H1 (cell line): Measurements from ENCODE around the gene SIT1. TPM values are rescaled to one million over a fixed set of nuclear protein-coding genes. Genes with fewer than 3 reads are reported as not detected.
A peak's percentile ranks its signal among the peaks of the same experiment; 100 is the strongest.

Source experiments
- CTCF ChIA-PET: fragments of 300-600 bp; sonication (Branson Sonifier 250); formaldehyde crosslinking; loops from one replicate; lab custom pipeline; 2021; ENCODE audit not compliant: partially characterized antibody; lab: Charles Lee
- POLR2A ChIA-PET: fragments of 300-600 bp; sonication (Branson Sonifier 250); formaldehyde crosslinking; loops from one replicate; lab custom pipeline; 2021; ENCODE audit warnings: inconsistent platforms; ENCODE audit not compliant: partially characterized antibody; lab: Charles Lee
- DNase-seq, 2 experiments: peaks; one replicate each; pipeline versions ENCODE4 v3.0.0 to v3.0.0-alpha.2; 2010 to 2022; ENCODE audit warnings: low spot score in 2 of 2, low read depth in 1 of 2, mixed read lengths in 1 of 2
- FAIRE-seq: peaks from 2 replicates; lab custom pipeline; 2011; peaks lifted over from hg19 to GRCh38; lab: Jason Lieb, UNC
- H2AFZ ChIP-seq: 2 replicates; pipeline ENCODE4 v1.8.1; 2012; ENCODE audit warnings: low read length, inconsistent platforms
- H2AK5ac ChIP-seq: 2 replicates; pipeline ENCODE4 v1.6.1; 2013; ENCODE audit warnings: low read depth, low read length
- H2BK120ac ChIP-seq: replicated peaks from 2 replicates; pipeline ENCODE3; 2013; ENCODE audit warnings: low read depth, low read length, inconsistent platforms
- H2BK12ac ChIP-seq: 2 replicates; pipeline ENCODE4 v1.6.1; 2013; ENCODE audit warnings: low read depth, low read length
- H2BK15ac ChIP-seq: 2 replicates; pipeline ENCODE4 v1.6.1; 2013; ENCODE audit warnings: low read length
- H2BK20ac ChIP-seq: 2 replicates; pipeline ENCODE4 v1.6.1; 2013; ENCODE audit warnings: low read length
- H2BK5ac ChIP-seq: 2 replicates; pipeline ENCODE4 v1.6.1; 2013; ENCODE audit warnings: low read depth, low read length
- H3K14ac ChIP-seq: 2 replicates; pipeline ENCODE4 v1.6.1; 2013; ENCODE audit warnings: inconsistent platforms; ENCODE audit not compliant: insufficient read length
- H3K18ac ChIP-seq: 2 replicates; pipeline ENCODE4 v1.6.1; 2013; ENCODE audit warnings: low read length; ENCODE audit errors: extremely low read depth
- H3K23ac ChIP-seq: 2 replicates; pipeline ENCODE4 v1.6.1; 2013; ENCODE audit warnings: inconsistent platforms; ENCODE audit not compliant: insufficient read length
- H3K23me2 ChIP-seq: 2 replicates; pipeline ENCODE4 v1.6.1; 2013; ENCODE audit warnings: low read depth, low read length
- H3K27ac ChIP-seq: 2 replicates; pipeline ENCODE4 v1.6.1; 2011; ENCODE audit warnings: low read depth, low read length, inconsistent platforms
- H3K27me3 ChIP-seq, 4 experiments: replicated peaks in 1 of 4; 1 replicate in 1 of 4; 2 replicates in 3 of 4; pipeline versions ENCODE4 v1.6.1 to v1.8.1; 2011 to 2013; ENCODE audit warnings: low read length in 3 of 4, mild to moderate bottlenecking in 3 of 4, inconsistent platforms in 2 of 4, mixed read lengths in 2 of 4, moderate library complexity in 1 of 4; ENCODE audit not compliant: control insufficient read depth in 3 of 4, insufficient read depth in 3 of 4; ENCODE audit errors: extremely low read depth in 1 of 4
- H3K36me3 ChIP-seq, 4 experiments: 2 replicates each; pipeline versions ENCODE4 v1.6.1 to v1.8.1; 2011 to 2013; ENCODE audit warnings: mild to moderate bottlenecking in 4 of 4, low read length in 3 of 4, moderate library complexity in 2 of 4, control low read depth in 1 of 4, inconsistent platforms in 1 of 4; ENCODE audit not compliant: insufficient read depth in 4 of 4, control insufficient read depth in 2 of 4
- H3K4ac ChIP-seq: replicated peaks from 2 replicates; pipeline ENCODE3; 2013; ENCODE audit warnings: low read length, low read depth, mixed read lengths, inconsistent platforms; ENCODE audit not compliant: insufficient read length
- H3K4me1 ChIP-seq, 4 experiments: replicated peaks in 1 of 4; 1 replicate in 1 of 4; 2 replicates in 3 of 4; pipeline versions ENCODE4 v1.6.1 to v1.8.1; 2011 to 2013; ENCODE audit warnings: low read length in 3 of 4, inconsistent platforms in 2 of 4, mixed read lengths in 1 of 4; ENCODE audit not compliant: insufficient read depth in 4 of 4, control insufficient read depth in 3 of 4
- H3K4me2 ChIP-seq, 2 experiments: 2 replicates each; pipeline versions ENCODE4 v1.6.1 to v1.8.1; 2011 to 2013; ENCODE audit warnings: low read depth in 2 of 2, low read length in 2 of 2, control low read depth in 1 of 2, inconsistent platforms in 1 of 2, mild to moderate bottlenecking in 1 of 2; ENCODE audit not compliant: insufficient read depth in 1 of 2
- H3K4me3 ChIP-seq, 4 experiments: fragments of 200-600, 300-600 bp in 1 of 4; sonication (generic), shearing (Covaris generic), sonication (Bioruptor Twin) in 1 of 4; 2 replicates each; pipeline versions ENCODE4 v1.5.1 to v1.8.1; 2011 to 2016; ENCODE audit warnings: low read length in 4 of 4, low read depth in 3 of 4, control low read depth in 2 of 4, inconsistent platforms in 2 of 4, mild to moderate bottlenecking in 2 of 4, mixed read lengths in 1 of 4, moderate library complexity in 1 of 4; ENCODE audit not compliant: insufficient read depth in 2 of 4; ENCODE audit errors: extremely low read depth in 1 of 4
- H3K56ac ChIP-seq: replicated peaks from 2 replicates; pipeline ENCODE3; 2013; ENCODE audit warnings: low read depth, mild to moderate bottlenecking, mixed read lengths, low read length, inconsistent platforms; ENCODE audit not compliant: insufficient read length
- H3K79me1 ChIP-seq: 2 replicates; pipeline ENCODE4 v1.6.1; 2013; ENCODE audit warnings: low read depth, low read length, control low read depth
- H3K79me2 ChIP-seq, 2 experiments: 2 replicates each; pipeline versions ENCODE4 v1.6.1 to v1.8.1; 2012 to 2013; ENCODE audit warnings: low read length in 2 of 2, mild to moderate bottlenecking in 2 of 2, inconsistent platforms in 1 of 2; ENCODE audit not compliant: insufficient read depth in 2 of 2, control insufficient read depth in 1 of 2
- H3K9ac ChIP-seq, 4 experiments: replicated peaks in 1 of 4; 1 replicate in 1 of 4; 2 replicates in 3 of 4; pipeline versions ENCODE4 v1.6.1 to v1.8.1; 2011 to 2013; ENCODE audit warnings: low read depth in 3 of 4, low read length in 3 of 4, control low read depth in 2 of 4, mild to moderate bottlenecking in 2 of 4, moderate library complexity in 2 of 4, inconsistent platforms in 1 of 4; ENCODE audit errors: extremely low read depth in 1 of 4
- H3K9me3 ChIP-seq, 2 experiments: 2 replicates each; pipeline versions ENCODE4 v1.6.1 to v1.8.1; 2012 to 2013; ENCODE audit warnings: mild to moderate bottlenecking in 2 of 2, moderate library complexity in 2 of 2, control low read depth in 1 of 2, inconsistent platforms in 1 of 2, low read depth in 1 of 2, low read length in 1 of 2, mixed read lengths in 1 of 2; ENCODE audit not compliant: insufficient read depth in 2 of 2
- H4K20me1 ChIP-seq, 2 experiments: replicated peaks in 1 of 2; 2 replicates each; pipeline versions ENCODE3 to v1.8.1; 2011 to 2013; ENCODE audit warnings: inconsistent platforms in 2 of 2, low read length in 2 of 2, mild to moderate bottlenecking in 1 of 2; ENCODE audit not compliant: insufficient read depth in 2 of 2, control insufficient read depth in 1 of 2
- H4K5ac ChIP-seq: 2 replicates; pipeline ENCODE4 v1.6.1; 2013; ENCODE audit warnings: low read length, low read depth, mixed read lengths, inconsistent platforms; ENCODE audit not compliant: insufficient read length
- H4K8ac ChIP-seq: 2 replicates; pipeline ENCODE4 v1.8.0; 2013; ENCODE audit warnings: mild to moderate bottlenecking, moderate library complexity, low read length, inconsistent platforms; ENCODE audit not compliant: insufficient read depth; ENCODE audit errors: extremely low read depth
- H4K91ac ChIP-seq: replicated peaks from 2 replicates; pipeline ENCODE3; 2013; ENCODE audit warnings: low read length, mixed read lengths, inconsistent platforms; ENCODE audit not compliant: insufficient read length
- EP300 ChIP-seq, 2 experiments: IDR thresholded peaks; 1 replicate in 1 of 2; 2 replicates in 1 of 2; pipeline ENCODE4 v1.6.1; 2011 to 2012; ENCODE audit warnings: low read depth in 2 of 2, low read length in 2 of 2, mild to moderate bottlenecking in 2 of 2, borderline replicate concordance in 1 of 2, inconsistent platforms in 1 of 2, moderate library complexity in 1 of 2
- POLR2AphosphoS5 ChIP-seq: IDR thresholded peaks from 2 replicates; pipeline ENCODE4 v1.6.1; 2011; ENCODE audit warnings: low read depth, low read length
- WGBS, 2 experiments: shearing (Covaris generic) in 1 of 2; methylation state at CpG; one replicate each; pipeline versions ENCODE4 v1.1.6 to v1.1.7; 2013 to 2015; ENCODE audit warnings: low lambda C conversion rate in 2 of 2, mixed read lengths in 2 of 2, inconsistent platforms in 1 of 2, low coverage in 1 of 2, missing lambda C conversion rate in 1 of 2; ENCODE audit not compliant: insufficient replicate concordance in 2 of 2, insufficient coverage in 1 of 2, insufficient read length in 1 of 2; ENCODE audit errors: extremely low coverage in 1 of 2, missing lambda C conversion rate in 1 of 2; 5-methylcytosine and 5-hydroxymethylcytosine counted together
- polyA plus RNA-seq, 7 experiments: library from polyadenylated mRNA; depleted of rRNA in 3 of 7; stranded (reverse) in 5 of 7; unstranded in 2 of 7; fragments of >200 nt in 5 of 7; fragments of 200-250 nt in 2 of 7; gene quantifications; 1 replicate in 5 of 7; 2 replicates in 1 of 7; 4 replicates in 1 of 7; pipeline versions ENCODE4 v1.2.1 to v1.2.3, GENCODE V29; 2011 to 2013; ENCODE audit warnings: missing spikeins in 2 of 7, mixed read lengths in 2 of 7
- total RNA-seq: library from RNA; stranded (reverse); fragmentation: NEBNext Ultra II Directional; extraction: Animal tissue kit (Norgen Biotek cat#: 25700); gene quantifications from 2 replicates; pipeline ENCODE4 v1.2.1, GENCODE V29; 2021

The SIT1 gene
- total and polyA plus RNA-seq, 2 of the 8 experiments (the other 6 are each of a cell fraction or from before 2014, with no cell fraction given): 8.2 to 12.8 TPM

GRCh38 chr9:35682051-35682450 lies 31.3 kb upstream of the SIT1 start:
- Histone ChIP-seq H2AK5ac (no peak overlapping the region), H3K36me3 (peaks cover 14 to 43% (median 30%) of the 10 kb centered on the region in 4 experiments), H4K91ac (no peak overlapping the region), H3K18ac (no peak overlapping the region), H3K27me3 (no peaks in the 10 kb centered on the region), H3K9ac (no peak overlapping the region), H3K4ac (no peak overlapping the region), H3K79me2 (no peaks in the 10 kb centered on the region; a peak in 1 of 4 replicates), H3K56ac (no peak overlapping the region), H3K4me3 (no peak overlapping the region), H2AFZ (no peak overlapping the region), H3K14ac (no peak overlapping the region), H2BK12ac (no peak overlapping the region), H3K79me1 (no peaks in the 10 kb centered on the region), H2BK15ac (no peak overlapping the region), H3K4me1 (peaks cover 0 to 6% (median 2%) of the 10 kb centered on the region in 4 experiments; a peak in 2 of 7 replicates), H3K4me2 (no peak overlapping the region), H3K23me2 (no peaks in the 10 kb centered on the region), H2BK5ac (no peak overlapping the region), H3K27ac (no peak overlapping the region), H2BK20ac (no peak overlapping the region), H4K20me1 (peaks cover 5 to 8% of the 10 kb centered on the region in 2 experiments), H4K5ac (no peak overlapping the region), H2BK120ac (no peak overlapping the region), H3K23ac (no peak overlapping the region)
- CTCF ChIA-PET: interaction anchor here (0.9 kb wide), 1 partner anchor 54 kb away, joined by 3 read pairs; no protein-coding TSS in a partner anchor
- no peak for DNase-seq
- POLR2A ChIA-PET: interaction anchor here (1.5 to 8.4 kb wide), 4 partner anchors 8 to 24 kb away, joined by 3 to 55 read pairs (median 28); partner anchors contain the start of genes ARHGEF39, CA9, CCDC107 and RMRP
- TF ChIP-seq POLR2AphosphoS5 (peak; percentile 68; the same call in 1 of the 2 replicates), EP300 (IDR thresholded peaks at IDR 0.05; ENCODE audit: borderline replicate concordance in 1 of 2, low read depth in 2 of 2, low read length in 2 of 2) (no peak)
- TF ChIP-seq, all 59 proteins: peak for 1
- no peaks in the 10 kb centered on the region for H3K9me3 ChIP-seq
- WGBS, 2 experiments: 90% methylated on average over 6 of the region's 6 CpGs; no CpG with 5 or more reads in 1 of the 2 experiments
- no peak overlapping the region for H4K8ac ChIP-seq
- FAIRE-seq: no peak
